ENCODE results near the gene ACCSL. TPM values are rescaled to one million over a fixed set of nuclear protein-coding genes. Genes with fewer than 3 reads are reported as not detected.

The ACCSL gene
- total RNA-seq, 1 donor from 2014 or later: not detected

DNA sequence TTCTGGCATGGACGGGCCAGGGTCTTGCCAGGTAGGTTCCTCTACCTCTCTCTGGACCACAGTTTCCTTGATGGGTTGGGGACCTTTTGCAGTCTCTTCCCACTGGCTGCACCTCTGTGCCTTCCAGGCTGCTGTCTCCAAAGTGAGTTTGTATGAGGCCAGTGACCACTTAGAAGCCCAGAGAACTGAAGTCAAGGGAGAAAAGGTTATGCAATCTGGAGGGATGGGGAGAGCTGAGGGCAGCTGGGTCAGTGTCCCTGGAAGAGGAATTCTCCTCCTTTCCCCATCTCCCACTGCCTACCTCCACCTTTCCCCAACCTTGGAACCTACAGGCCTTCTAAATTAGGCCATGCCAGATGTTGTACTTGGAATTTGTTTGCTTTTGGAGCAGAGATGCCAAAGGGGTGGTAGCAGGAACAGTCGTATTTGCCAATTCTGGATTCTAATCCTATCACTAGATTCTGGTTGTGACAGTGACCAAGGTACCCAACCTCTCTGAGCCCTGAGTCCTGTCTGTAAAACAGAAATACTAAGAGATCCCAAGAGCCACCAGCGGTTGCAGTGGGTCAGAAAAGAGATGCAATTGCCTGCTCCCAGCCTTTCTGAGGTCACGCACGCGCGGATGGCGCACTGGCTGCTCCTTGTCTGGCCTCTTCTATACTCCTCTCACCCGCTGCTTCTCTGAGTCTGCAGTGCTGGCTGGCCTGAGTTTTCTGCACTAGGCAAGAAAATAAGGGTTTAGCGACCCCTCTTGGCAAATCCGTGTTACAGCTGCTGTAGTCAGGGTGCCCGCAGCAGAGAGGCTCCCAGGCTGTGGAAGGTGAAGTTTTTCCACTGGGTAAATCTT, 10.7 kb upstream of the ACCSL start:
- DNase-seq: peak; percentile 88
- ATAC-seq: peak; percentile 95
- intact Hi-C loops (cut with micrococcal nuclease): loop anchor here (2.0 to 10.0 kb wide), 2 partner anchors 92 to 146 kb away; partner anchors contain the start of gene C11orf96

GRCh38 chr11:44037658-44037998, 10.2 kb upstream of the ACCSL start:
- ATAC-seq (no peak), DNase-seq (no peak)
- intact Hi-C loops (cut with micrococcal nuclease): loop anchor here (2.0 to 10.0 kb wide), 2 partner anchors 93 to 147 kb away; partner anchors contain the start of gene C11orf96

DNA sequence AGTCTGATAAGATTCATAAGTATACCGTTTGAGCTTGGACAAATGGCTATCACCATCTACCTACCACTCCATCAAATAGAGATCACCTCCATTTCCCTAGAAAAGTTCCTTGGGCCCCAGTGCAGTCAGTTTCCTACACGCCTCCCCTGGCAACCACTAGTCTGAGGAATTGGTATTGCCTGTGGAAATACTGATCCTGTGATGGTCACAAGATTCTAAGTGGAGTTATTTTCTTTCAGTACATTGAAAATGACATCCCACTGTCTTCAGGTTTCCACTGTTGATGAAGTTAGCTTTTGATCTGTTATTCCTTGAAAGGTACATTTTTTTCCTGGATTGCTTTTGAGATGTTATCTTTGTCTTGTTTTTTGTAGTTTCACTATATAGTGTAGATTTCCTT, 4.6 kb upstream of the ACCSL start:
- ATAC-seq: no peak
- no peak for DNase-seq
- intact Hi-C loops (cut with micrococcal nuclease): no loop called here

DNA sequence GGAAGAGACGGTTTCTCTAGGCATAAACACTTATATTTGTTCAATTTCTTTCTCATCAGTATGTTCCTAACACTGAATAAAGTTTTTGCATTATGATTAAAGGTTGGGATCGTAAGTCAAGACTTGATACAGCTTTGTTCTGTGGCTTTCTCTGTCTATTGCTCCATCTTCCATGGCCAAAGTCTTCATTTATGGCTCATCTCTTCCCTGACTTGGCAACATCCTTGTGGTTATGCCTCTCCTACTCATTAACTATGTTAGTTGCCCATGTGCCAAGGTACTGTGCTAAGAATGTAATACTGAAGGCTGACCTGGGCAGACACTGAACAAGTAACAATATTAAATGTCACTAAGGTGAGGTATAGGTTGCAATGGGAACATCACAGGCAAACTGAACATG, 1.6 kb upstream of the ACCSL start:
- ATAC-seq: no peak
- DNase-seq: no peak
- intact Hi-C loops (cut with micrococcal nuclease): no loop called here

DNA sequence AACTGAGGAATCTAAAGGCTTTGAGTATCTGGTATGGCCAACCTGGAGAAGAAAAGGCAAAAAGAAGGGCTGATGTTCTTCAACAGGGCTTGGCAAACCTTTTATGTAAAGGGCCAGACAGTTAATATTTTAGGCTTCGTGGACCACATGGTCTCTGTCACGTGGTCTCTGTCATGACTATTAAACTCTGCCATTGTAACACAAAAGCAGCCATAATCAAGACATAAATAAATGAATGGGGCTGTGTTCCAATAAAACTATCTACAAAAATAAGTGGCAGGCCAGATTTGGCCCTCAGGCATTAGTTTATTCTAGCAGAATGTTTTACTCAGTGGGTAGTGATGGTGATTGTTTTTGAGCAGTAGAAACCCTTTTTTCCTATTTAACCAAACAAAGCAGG, 483 bp upstream of the ACCSL start:
- no peak for DNase-seq
- ATAC-seq: no peak
- intact Hi-C loops (cut with micrococcal nuclease): no loop called here

- intact Hi-C loops (cut with micrococcal nuclease): no loop called here
- DNase-seq: no peak
- no peak for ATAC-seq
Measured at GRCh38 chr11:44049832-44050231, 2.1 kb downstream of the ACCSL start.

GRCh38 chr11:44051171-44051570, 3.4 kb downstream of the ACCSL start:
- ATAC-seq: no peak
- intact Hi-C loops (cut with micrococcal nuclease): no loop called here

GRCh38 chr11:44057340-44057739, 9.6 kb downstream of the ACCSL start:
- DNase-seq (no peak), ATAC-seq (no peak)
- intact Hi-C loops (cut with micrococcal nuclease): no loop called here

More at GRCh38 chr11:44051171-44051570, 3.4 kb downstream of the ACCSL start:
- no peak for DNase-seq

GRCh38 chr11:44058275-44058674, 10.5 kb downstream of the ACCSL start:
- DNase-seq (no peak), ATAC-seq (no peak)

GRCh38 chr11:44065161-44065661, 17.4 kb downstream of the ACCSL start:
- DNase-seq (no peak), ATAC-seq (no peak)
- intact Hi-C loops (cut with micrococcal nuclease): no loop called here

More at GRCh38 chr11:44058275-44058674, 10.5 kb downstream of the ACCSL start:
- intact Hi-C loops (cut with micrococcal nuclease): no loop called here

- intact Hi-C loops (cut with micrococcal nuclease): no loop called here
- DNase-seq (peak; percentile 99), ATAC-seq (peak; percentile 97)
Measured at GRCh38 chr11:44065841-44066731, 18.3 kb downstream of the ACCSL start, which contains the start of gene ACCS. Gene ACCS (plus strand): TSS chr11:44066270. CDS start chr11:44067628, 1,358 bp downstream.

GRCh38 chr11:44066732-44067141, 19.0 kb downstream of the ACCSL start:
- DNase-seq: no peak
- intact Hi-C loops (cut with micrococcal nuclease): no loop called here
- no peak for ATAC-seq

DNA sequence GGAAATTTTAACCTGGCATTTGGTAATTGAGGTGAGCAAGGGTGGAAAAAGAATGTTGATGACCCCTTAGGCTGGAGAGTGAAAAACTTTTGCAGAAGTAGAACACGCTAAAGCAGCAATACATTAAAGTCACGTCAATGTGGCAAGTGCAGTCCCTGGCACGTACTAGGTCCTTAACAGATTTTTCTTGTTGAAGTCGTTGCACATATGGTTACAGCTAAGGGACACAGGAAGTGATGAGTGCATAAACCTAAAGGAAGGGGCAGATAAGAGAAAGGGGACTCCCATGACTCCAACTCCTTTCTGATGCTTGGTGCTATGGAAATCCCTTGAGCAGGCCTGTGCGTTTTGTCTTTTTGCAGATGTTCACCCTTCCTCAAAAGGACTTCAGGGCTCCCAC, 19.5 kb downstream of the ACCSL start:
- intact Hi-C loops (cut with micrococcal nuclease): no loop called here
- no peak for DNase-seq
- no peak for ATAC-seq

DNA sequence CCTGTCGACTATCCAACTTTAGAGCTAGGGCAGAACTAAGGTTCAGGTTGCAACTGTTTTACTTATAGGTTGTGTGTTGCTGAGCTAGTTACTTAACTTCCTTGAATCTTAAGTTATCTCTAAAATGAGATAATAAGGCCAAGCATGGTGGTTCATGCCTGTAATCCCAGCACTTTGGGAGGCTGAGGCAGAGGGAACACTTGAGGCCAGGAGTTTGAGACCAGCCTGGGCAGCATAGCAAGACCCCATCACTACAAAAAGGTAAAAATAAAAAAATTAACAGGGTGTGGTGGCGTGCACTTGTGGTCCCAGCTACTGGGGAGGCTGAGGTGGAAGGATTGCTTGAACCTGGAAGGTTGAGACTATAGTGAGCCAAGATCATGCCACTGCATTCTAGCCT, 20.4 kb downstream of the ACCSL start:
- ATAC-seq: no peak
- intact Hi-C loops (cut with micrococcal nuclease): no loop called here
- DNase-seq: no peak

- intact Hi-C loops (cut with micrococcal nuclease): no loop called here
- DNase-seq (no peak), ATAC-seq (no peak)
Measured at GRCh38 chr11:44071157-44071556, 23.4 kb downstream of the ACCSL start.

GRCh38 chr11:44072757-44073658, 25.2 kb downstream of the ACCSL start:
- intact Hi-C loops (cut with micrococcal nuclease): no loop called here

DNA sequence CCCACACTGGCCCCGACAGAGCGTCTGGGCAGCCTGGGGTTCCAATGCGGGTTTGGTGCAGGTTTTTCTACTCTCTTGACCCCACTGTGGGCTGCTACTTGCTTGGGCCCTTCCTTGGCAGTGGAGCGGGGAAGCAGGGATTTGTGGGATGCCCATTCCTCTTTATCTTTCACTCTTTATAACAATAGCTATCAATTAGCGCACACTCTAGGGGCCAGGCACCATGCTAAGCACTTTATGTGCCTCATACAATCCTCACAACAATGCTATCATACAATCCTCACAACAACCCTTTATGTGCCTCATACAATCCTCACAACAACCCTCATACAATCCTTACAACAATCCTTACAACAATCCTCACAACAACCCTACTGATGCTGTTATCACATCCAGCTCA, 31.0 kb downstream of the ACCSL start:
- ATAC-seq (no peak), DNase-seq (no peak)
- intact Hi-C loops (cut with micrococcal nuclease): no loop called here

More at GRCh38 chr11:44072757-44073658, 25.2 kb downstream of the ACCSL start:
- no peak for ATAC-seq
- DNase-seq: no peak

DNA sequence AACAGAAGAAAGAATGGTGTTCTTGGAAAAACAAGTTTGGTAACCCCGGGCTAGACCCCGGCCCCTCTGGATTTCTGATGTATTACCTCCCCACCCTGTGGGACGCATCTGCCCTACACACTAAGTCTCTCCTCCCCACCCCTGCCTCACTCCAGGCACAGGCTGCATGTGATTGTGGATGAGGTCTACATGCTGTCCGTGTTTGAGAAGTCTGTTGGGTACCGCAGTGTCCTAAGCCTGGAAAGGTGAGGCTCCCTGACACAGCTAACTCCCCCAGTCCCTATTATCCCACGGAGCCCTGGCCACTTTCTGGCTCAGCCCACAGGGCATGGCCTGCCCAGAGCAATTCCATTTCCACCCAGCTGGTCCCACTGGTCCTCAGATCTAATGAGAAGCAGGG, 31.6 kb downstream of the ACCSL start:
- ATAC-seq (no peak), DNase-seq (no peak)
- intact Hi-C loops (cut with micrococcal nuclease): no loop called here

- ATAC-seq (no peak), DNase-seq (no peak)
- intact Hi-C loops (cut with micrococcal nuclease): no loop called here
Measured at GRCh38 chr11:44080951-44081350, 33.2 kb downstream of the ACCSL start.

Measured in left ventricle myocardium superior (tissue), 1 donor.